ENCODE results near the gene EXOC1. TPM values are rescaled to one million over a fixed set of nuclear protein-coding genes. Genes with fewer than 3 reads are reported as not detected.

EXOC1 gene
- total and polyA plus RNA-seq, 2 of the 4 experiments (the other 2 are of a cell fraction): 19.9 to 49.5 TPM

DNA sequence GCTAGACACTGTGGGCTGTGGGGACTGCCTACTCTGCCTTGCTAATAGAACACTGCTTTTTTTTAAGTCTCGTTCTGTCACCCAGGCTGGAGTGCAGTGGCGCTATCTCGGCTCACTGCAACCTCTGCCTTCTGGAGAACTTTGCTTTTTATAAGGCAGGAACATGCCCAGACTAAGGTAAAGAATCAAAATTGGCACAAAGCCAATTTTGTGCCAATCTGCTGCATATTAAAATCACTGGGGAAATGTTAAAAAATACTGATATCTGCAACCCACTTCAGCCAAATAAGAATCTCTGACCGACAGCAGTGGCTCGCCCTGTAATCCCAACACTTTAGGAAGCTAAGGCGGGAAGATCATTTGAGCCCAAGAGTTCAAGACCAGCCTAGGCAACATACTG, 58.8 kb downstream of the EXOC1 start:
- H3K36me3 ChIP-seq (ENCODE audit: control insufficient read depth, insufficient read depth, low read length): no peaks in the 10 kb centered on the region
- DNase-seq (no peak), ATAC-seq (ENCODE audit: low read depth) (no peak)
- H3K27me3 ChIP-seq (ENCODE audit: control insufficient read depth, insufficient read depth, low read length): no peaks in the 10 kb centered on the region
- H4K91ac ChIP-seq (ENCODE audit: insufficient read depth, low read depth, low read length): no peak overlapping the region
- no peak overlapping the region for H2AK5ac ChIP-seq (ENCODE audit: low read depth, low read length)
- ChIA-PET CTCF (no interaction called here), POLR2A (ENCODE audit: unreplicated experiment) (no interaction called here)
- no peak overlapping the region for H3K4ac ChIP-seq (ENCODE audit: low read depth, low read length)
- no peak overlapping the region for H3K56ac ChIP-seq (ENCODE audit: extremely low read depth, insufficient read depth, low read length)
- in situ Hi-C loops (cut with MboI; ENCODE audit: low sequenced_read_pairs): no loop called here
- no peak overlapping the region for H2BK120ac ChIP-seq (ENCODE audit: low read depth, low read length)
- TF ChIP-seq SMC3 (IDR thresholded peaks at IDR 0.05; ENCODE audit: low read depth, low read length) (no peak), MAFK (IDR thresholded peaks at IDR 0.05; ENCODE audit: low read depth, low read length) (no peak), RAD21 (IDR thresholded peaks at IDR 0.05; ENCODE audit: low read length) (no peak)
- TF ChIP-seq, protein P1, sequence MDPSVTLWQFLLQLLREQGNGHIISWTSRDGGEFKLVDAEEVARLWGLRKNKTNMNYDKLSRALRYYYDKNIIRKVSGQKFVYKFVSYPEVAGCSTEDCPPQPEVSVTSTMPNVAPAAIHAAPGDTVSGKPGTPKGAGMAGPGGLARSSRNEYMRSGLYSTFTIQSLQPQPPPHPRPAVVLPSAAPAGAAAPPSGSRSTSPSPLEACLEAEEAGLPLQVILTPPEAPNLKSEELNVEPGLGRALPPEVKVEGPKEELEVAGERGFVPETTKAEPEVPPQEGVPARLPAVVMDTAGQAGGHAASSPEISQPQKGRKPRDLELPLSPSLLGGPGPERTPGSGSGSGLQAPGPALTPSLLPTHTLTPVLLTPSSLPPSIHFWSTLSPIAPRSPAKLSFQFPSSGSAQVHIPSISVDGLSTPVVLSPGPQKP (IDR thresholded peaks at IDR 0.05; ENCODE audit: borderline replicate concordance, low read depth, low read length): no peak
- TF ChIP-seq, protein P2, sequence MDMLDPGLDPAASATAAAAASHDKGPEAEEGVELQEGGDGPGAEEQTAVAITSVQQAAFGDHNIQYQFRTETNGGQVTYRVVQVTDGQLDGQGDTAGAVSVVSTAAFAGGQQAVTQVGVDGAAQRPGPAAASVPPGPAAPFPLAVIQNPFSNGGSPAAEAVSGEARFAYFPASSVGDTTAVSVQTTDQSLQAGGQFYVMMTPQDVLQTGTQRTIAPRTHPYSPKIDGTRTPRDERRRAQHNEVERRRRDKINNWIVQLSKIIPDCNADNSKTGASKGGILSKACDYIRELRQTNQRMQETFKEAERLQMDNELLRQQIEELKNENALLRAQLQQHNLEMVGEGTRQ (IDR thresholded peaks at IDR 0.05; ENCODE audit: low read depth, low read length): no peak
- H4K8ac ChIP-seq (ENCODE audit: low read depth in 2 of 2, low read length in 2 of 2): no peak overlapping the region
- WGBS, 2 experiments (ENCODE audit: extremely low coverage in 2 of 2, insufficient read length in 1 of 2): 100% methylated on average over 1 of the region's 6 CpGs; no CpG with 5 or more reads in 1 of the 2 experiments
- H2BK15ac ChIP-seq (ENCODE audit: low read depth, low read length): no peak overlapping the region
- no peak overlapping the region for H4K5ac ChIP-seq (ENCODE audit: low read depth, low read length)
- no peak overlapping the region for H2BK5ac ChIP-seq (ENCODE audit: low read depth, low read length, poor library complexity, severe bottlenecking)
- H3K27ac ChIP-seq (ENCODE audit: insufficient read depth, low read length): no peak overlapping the region
- H3K4me2 ChIP-seq (ENCODE audit: low read depth, low read length): no peak overlapping the region
- H3K79me1 ChIP-seq (ENCODE audit: low read depth in 1 of 2, low read length in 2 of 2): no peaks in the 10 kb centered on the region
- no peak overlapping the region for H3K4me3 ChIP-seq (ENCODE audit: insufficient read depth, low read depth, low read length)
- H3K4me1 ChIP-seq (ENCODE audit: control insufficient read depth, insufficient read depth, low read length): peaks cover 4% of the 10 kb centered on the region; the same call in 1 of the 2 replicates
- H3K9me3 ChIP-seq (ENCODE audit: control insufficient read depth, insufficient read depth, low read length): no peaks in the 10 kb centered on the region
- no peak overlapping the region for H2AFZ ChIP-seq (replicated peaks; ENCODE audit: low read length, poor library complexity)
- no peaks in the 10 kb centered on the region for H4K20me1 ChIP-seq (ENCODE audit: insufficient read depth, low read length)
- H3K9ac ChIP-seq (ENCODE audit: low read depth, low read length): no peak overlapping the region
- H3K18ac ChIP-seq (ENCODE audit: low read depth, low read length): no peak overlapping the region
- intact Hi-C loops (cut with micrococcal nuclease): no loop called here
- no peak overlapping the region for H3K14ac ChIP-seq (replicated peaks; ENCODE audit: low read depth, low read length)
- no peaks in the 10 kb centered on the region for H3K9me1 ChIP-seq (ENCODE audit: insufficient read depth, low read length)
- no peak overlapping the region for H2BK20ac ChIP-seq (ENCODE audit: low read depth, low read length)
- no peak overlapping the region for H2AK9ac ChIP-seq (replicated peaks; ENCODE audit: low read depth, low read length, poor library complexity)
- dilution Hi-C loops (cut with HindIII; ENCODE audit: low sequenced_read_pairs, unreplicated experiment): no loop called here
- no TSS peak for BruUV-seq (replicated peaks)
- H3K23ac ChIP-seq (ENCODE audit: low read depth, low read length): no peak overlapping the region
